AG04449 (cell line): ENCODE results near the gene MON2.

Experiments
- CTCF ChIA-PET: fragments of 350-600 bp; formaldehyde crosslinking; extraction: SDS; loops from one replicate; lab custom pipeline; 2021; ENCODE audit warnings: antibody characterized with exemption; lab: Yijun Ruan, JAX
- POLR2A ChIA-PET: fragments of 400-600, 350-600 bp; formaldehyde crosslinking; extraction: SDS; loops from one replicate; lab custom pipeline; 2020; ENCODE audit warnings: antibody characterized with exemption, inconsistent platforms; lab: Yijun Ruan, JAX
- DNase-seq: peaks from one replicate; pipeline ENCODE4 v3.0.0-alpha.2; 2010; ENCODE audit warnings: low read depth, low spot score
- H3K4me3 ChIP-seq: 2 replicates; pipeline ENCODE4 v1.5.1; 2011; ENCODE audit warnings: low read depth, mild to moderate bottlenecking, control low read depth, low read length
- TF ChIP-seq, protein P1 (sequence below): IDR thresholded peaks from one replicate; pipeline ENCODE4 v1.5.1; 2011; ENCODE audit warnings: mild to moderate bottlenecking, moderate library complexity, low read length, control low read depth, inconsistent platforms; ENCODE audit not compliant: insufficient read depth; ENCODE audit errors: missing control alignments

Gene MON2

DNA sequence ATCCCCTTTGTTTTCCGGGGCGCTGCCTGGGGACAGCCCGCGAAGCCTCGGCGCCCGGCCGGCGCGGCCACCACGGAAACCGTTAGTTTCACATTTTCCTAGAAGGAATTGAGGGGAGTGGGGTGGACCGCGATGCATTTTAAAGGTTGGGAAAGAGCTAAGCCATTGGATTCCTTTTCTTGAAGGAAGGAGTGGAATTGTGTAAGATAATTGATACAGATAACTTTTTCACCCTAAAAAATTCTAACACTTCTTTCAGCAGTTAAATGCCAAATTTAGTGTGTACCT lies 137.1 kb downstream of the MON2 start:
- TF ChIP-seq, protein P1, sequence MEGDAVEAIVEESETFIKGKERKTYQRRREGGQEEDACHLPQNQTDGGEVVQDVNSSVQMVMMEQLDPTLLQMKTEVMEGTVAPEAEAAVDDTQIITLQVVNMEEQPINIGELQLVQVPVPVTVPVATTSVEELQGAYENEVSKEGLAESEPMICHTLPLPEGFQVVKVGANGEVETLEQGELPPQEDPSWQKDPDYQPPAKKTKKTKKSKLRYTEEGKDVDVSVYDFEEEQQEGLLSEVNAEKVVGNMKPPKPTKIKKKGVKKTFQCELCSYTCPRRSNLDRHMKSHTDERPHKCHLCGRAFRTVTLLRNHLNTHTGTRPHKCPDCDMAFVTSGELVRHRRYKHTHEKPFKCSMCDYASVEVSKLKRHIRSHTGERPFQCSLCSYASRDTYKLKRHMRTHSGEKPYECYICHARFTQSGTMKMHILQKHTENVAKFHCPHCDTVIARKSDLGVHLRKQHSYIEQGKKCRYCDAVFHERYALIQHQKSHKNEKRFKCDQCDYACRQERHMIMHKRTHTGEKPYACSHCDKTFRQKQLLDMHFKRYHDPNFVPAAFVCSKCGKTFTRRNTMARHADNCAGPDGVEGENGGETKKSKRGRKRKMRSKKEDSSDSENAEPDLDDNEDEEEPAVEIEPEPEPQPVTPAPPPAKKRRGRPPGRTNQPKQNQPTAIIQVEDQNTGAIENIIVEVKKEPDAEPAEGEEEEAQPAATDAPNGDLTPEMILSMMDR: no peak
- POLR2A ChIA-PET: interaction anchor here (0.7 to 2.7 kb wide), 17 partner anchors 15 to 191 kb away, joined by 3 to 19 read pairs (median 4); no protein-coding TSS in a partner anchor
- peak overlapping the region; percentile 90 for H3K4me3 ChIP-seq
- CTCF ChIA-PET: interaction anchor here (0.8 to 2.8 kb wide), 12 partner anchors 11 to 192 kb away, joined by 3 to 41 read pairs (median 4); no protein-coding TSS in a partner anchor
- DNase-seq: no peak

DNA sequence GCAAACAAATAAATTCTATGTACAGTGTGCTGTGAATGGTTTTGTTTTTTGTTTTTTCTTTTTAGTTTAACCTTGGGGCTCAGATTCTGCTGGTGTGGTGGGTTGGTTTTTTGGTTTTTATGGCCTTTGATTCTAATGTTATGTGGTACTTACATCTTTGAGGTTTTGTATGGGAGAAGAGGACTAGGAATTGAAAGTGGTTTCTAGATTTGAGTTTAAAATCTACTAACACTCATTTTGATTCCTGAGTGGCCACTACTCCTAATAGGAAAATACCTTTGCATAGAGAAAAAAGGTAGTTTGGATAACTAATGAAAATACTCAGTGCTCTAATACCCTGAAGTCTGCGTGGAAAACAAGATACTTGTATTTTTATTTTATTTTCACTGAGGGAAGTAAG lies 137.7 kb downstream of the MON2 start:
- DNase-seq: no peak
- CTCF ChIA-PET: interaction anchor here (0.8 to 2.8 kb wide), 8 partner anchors 21 to 191 kb away, joined by 3 to 41 read pairs (median 4); no protein-coding TSS in a partner anchor
- peak overlapping the region; percentile 90 for H3K4me3 ChIP-seq
- TF ChIP-seq, protein P1: no peak
- POLR2A ChIA-PET: interaction anchor here (0.7 to 2.7 kb wide), 8 partner anchors 25 to 190 kb away, joined by 3 to 19 read pairs (median 6); no protein-coding TSS in a partner anchor

DNA sequence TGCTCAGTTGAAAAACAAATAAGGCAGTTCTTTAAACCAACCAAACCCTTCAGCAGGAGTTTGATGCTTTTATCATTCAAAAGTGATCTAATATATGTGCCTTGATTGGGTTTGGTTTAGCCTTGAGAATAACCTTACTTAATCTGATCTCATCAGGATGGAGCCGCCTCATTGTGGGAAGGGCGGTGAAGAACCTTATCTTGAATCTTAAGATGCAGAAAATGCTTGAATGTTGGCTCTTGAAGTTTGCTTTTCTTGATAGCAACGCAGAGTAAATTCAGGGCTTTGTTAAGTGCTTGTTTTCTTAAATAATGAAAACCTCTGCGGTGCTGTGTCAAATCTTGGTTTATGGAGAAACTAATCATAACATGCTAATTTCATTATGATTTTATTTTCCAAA lies 138.2 kb downstream of the MON2 start:
- H3K4me3 ChIP-seq: peak overlapping the region; percentile 90
- DNase-seq: no peak
- TF ChIP-seq, protein P1: no peak
- POLR2A ChIA-PET: interaction anchor here (1.0 kb wide), 1 partner anchor 120 kb away, joined by 3 read pairs; no protein-coding TSS in a partner anchor
- CTCF ChIA-PET: interaction anchor here (1.1 to 11.3 kb wide), 5 partner anchors 21 to 192 kb away, joined by 4 to 118 read pairs (median 6); no protein-coding TSS in a partner anchor

DNA sequence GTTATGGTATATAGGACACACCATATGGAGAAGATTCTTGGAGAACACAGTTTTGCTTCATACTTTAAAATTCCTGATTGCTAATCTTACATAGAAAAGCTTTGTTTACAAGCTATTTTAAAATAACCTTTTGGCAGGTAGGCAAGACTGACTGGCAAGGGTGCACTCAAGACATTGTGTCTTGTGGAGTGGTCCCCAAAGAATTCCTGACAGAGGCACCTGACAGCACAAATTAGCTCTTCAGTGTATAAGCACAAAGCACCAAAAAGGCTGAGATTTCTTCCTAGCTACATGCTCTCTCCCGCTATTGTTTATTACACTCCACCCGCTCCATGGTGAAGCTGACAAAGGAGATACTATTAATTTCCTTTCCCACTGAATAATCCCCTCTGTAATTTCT lies 139.4 kb downstream of the MON2 start:
- TF ChIP-seq, protein P1: no peak
- ChIA-PET POLR2A (interaction anchor here (0.5 to 1.0 kb wide), 7 partner anchors 24 to 127 kb away, joined by 3 to 4 read pairs (median 3); no protein-coding TSS in a partner anchor), CTCF (interaction anchor here (0.7 to 11.3 kb wide), 15 partner anchors 9 to 207 kb away, joined by 3 to 118 read pairs (median 5); no protein-coding TSS in a partner anchor)
- no peak for DNase-seq
- peak overlapping the region; percentile 90 for H3K4me3 ChIP-seq

DNA sequence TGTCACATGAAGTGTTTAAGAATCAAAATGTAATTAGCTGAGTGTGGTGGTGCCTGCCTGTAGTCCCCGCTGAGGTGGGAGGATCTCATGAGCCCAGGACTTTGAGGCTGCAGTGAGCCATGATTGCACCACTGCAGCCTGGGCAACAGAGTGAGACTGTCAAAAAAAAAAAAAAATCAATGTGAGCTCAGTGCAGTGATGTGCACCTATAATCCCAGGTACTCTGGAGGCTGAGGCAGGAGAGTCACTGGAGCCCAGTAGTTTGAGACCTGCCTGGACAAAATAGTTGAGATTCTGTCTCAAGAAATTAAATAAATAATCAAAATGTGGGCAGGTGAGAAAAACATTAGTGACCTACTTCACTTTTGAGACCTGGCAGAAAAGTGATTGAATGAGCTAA lies 140.0 kb downstream of the MON2 start:
- H3K4me3 ChIP-seq: no peak overlapping the region
- ChIA-PET CTCF (interaction anchor here (0.9 to 11.3 kb wide), 11 partner anchors 9 to 191 kb away, joined by 3 to 118 read pairs (median 6); no protein-coding TSS in a partner anchor), POLR2A (interaction anchor here (0.6 to 1.0 kb wide), 3 partner anchors 25 to 125 kb away, joined by 3 to 4 read pairs (median 3); no protein-coding TSS in a partner anchor)
- TF ChIP-seq, protein P1: no peak
- no peak for DNase-seq

DNA sequence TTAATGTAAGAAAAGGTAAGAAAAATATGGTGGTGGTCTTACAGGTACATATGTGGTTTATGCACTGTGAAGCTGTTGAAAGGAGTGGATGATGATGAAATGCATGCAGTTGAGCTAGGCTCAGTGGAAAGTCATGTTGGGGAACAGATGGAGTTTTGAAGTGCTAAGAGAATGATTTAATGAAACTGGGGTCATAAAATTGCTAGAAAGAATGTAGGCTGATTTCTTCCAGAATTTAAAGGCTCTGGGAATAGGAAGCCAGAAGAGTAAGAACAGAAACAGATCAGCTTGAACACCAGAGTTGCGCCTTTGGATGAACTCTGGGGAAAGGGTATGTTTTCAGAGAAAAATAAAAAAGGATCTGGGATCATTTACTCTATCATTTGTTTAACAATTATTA lies 146.5 kb downstream of the MON2 start:
- DNase-seq: no peak
- no peak overlapping the region for H3K4me3 ChIP-seq
- TF ChIP-seq, protein P1: no peak
- ChIA-PET CTCF (interaction anchor here (11.3 kb wide), 1 partner anchor 184 kb away, joined by 118 read pairs; no protein-coding TSS in a partner anchor), POLR2A (no interaction called here)
